GM10266 (cell line): ENCODE measurements around the gene CREB5.
"Not testable (repeated sequence)": the region's sequence is repeated elsewhere in the genome, so short reads cannot be mapped to it uniquely, and the experiment has no call there.

ENCODE experiments used
- DNase-seq: peaks from one replicate; pipeline ENCODE4 v3.0.0; 2012; ENCODE audit errors: extremely low spot score
- TF ChIP-seq, protein P1 (sequence below): IDR thresholded peaks from 2 replicates; pipeline ENCODE4 v1.5.1; 2012; ENCODE audit warnings: mild to moderate bottlenecking, low read depth; ENCODE audit not compliant: control insufficient read depth, insufficient read depth; ENCODE audit errors: missing control alignments

The CREB5 gene

DNA sequence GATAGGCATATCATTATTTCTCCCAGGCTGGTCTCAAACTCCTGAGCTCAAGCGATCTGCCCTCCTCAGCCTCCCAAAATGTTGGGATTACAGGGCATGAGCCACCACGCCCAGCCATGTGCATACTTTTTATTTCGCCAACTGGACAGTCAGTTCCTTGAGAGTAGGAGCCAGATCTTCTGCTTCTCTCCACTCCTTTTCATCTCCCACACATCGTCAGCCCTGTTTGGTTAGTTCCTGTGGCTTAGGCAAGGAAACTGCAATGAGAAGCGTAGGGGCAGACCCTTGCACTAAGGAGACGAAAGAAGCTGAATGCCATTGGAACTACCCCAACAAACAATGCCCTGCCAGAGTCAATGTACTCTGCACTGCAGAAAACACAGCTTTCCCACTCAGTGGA is 367.6 kb downstream of the CREB5 start:
- no peak for DNase-seq
- TF ChIP-seq, protein P1, sequence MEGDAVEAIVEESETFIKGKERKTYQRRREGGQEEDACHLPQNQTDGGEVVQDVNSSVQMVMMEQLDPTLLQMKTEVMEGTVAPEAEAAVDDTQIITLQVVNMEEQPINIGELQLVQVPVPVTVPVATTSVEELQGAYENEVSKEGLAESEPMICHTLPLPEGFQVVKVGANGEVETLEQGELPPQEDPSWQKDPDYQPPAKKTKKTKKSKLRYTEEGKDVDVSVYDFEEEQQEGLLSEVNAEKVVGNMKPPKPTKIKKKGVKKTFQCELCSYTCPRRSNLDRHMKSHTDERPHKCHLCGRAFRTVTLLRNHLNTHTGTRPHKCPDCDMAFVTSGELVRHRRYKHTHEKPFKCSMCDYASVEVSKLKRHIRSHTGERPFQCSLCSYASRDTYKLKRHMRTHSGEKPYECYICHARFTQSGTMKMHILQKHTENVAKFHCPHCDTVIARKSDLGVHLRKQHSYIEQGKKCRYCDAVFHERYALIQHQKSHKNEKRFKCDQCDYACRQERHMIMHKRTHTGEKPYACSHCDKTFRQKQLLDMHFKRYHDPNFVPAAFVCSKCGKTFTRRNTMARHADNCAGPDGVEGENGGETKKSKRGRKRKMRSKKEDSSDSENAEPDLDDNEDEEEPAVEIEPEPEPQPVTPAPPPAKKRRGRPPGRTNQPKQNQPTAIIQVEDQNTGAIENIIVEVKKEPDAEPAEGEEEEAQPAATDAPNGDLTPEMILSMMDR, result no peak

DNA sequence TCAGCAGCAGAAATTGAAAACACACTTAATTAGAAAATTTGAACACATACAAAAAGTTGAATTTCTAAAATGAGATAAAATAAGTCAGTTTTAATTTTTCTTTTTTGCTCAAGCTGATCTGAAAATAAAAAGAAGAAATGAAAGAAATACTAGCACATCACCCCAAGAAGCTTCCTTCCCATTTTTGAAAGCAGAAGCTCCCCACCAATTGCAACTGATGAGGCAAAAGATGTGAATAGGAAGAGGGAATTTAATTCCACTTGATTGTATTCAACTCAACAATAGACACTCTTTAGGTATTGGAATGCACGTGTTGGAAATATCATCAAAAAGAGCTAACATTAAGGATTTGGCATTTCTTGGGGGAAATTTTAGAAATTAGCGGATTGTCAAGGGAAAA is 370.0 kb downstream of the CREB5 start:
- no peak for DNase-seq

DNA sequence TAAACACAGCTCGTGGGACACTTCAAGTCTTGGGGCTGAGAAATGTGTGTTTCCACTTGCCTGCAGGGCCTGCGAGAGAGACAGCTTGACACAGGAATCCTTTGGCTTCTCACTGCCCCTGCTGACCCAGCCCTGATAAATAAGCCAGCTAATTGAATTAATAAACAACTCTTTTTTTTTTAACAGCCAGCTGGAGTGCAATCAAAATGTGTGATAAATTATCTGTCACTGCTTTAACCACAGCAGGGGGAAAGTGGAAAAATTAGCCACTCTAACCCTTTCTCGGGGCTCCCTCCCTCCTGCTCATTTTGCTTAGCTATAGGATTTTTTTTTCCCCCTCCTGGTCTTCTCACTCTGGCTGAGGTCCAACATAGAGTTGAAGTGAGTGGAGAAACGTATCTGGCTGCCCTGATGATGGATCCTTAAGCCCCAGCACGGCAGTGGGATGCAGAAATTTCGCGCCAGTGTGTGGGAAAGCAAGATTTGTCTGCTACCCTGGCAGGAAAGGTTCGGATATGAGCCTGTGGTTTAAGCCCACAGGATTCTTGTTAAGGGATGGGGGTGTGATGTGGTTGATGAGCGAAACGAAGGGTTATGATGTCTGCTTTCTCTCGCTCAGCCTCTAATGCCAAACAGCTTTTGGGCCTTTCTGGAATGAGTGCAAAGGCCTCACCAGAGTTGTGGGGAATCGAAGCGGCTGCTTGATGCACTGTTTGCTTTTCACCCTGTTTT is 372.0 kb downstream of the CREB5 start:
- DNase-seq, result no peak
- TF ChIP-seq, protein P1, result no peak

More for the DNA sequence above, 370.0 kb downstream of the CREB5 start:
- TF ChIP-seq, protein P1, result no peak

DNA sequence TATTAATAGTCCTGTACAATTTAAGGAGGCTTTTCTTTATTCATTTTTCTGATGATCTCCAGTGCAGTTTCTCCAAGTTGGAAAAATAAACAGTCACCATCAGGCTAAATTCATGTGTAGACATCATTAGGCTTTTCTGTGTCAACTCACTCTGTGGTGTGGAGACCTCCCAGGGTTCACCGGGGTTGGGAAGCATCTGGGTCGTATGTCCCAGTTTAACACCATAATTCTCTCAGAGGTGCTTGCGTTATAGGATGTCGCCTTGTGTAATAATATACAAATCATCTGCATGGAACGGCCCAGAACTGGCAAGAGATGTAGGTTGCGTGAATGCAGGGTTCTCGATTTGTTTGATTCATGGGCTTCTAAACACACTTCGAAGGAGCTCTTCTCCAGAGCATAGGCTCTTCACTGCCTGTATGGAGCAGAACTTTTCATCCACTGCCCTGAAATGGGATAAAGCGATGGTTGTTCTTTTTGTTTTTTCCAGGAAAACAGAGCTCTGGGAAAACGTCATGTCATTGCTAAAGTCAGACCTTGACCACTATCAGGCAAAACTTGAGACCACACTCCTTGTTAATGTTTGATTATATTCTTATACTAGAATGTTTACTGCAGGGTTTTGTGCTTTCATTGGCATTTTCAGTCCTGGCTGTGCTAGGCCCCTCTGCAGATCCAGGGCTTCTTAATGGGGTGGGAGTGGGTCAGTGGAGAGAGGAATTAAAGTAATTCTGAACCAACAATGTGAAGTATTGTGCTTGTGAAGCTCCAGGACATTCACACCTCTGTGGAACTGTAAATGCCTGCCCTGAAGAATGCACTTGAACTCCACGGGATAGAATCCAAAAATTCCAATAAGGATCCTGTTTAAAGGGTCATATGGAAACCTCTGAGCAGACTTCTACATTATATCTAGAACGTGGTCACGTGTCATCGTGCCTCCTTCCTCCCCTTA is 373.0 kb downstream of the CREB5 start:
- no peak for DNase-seq
- TF ChIP-seq, protein P1, result no peak

DNA sequence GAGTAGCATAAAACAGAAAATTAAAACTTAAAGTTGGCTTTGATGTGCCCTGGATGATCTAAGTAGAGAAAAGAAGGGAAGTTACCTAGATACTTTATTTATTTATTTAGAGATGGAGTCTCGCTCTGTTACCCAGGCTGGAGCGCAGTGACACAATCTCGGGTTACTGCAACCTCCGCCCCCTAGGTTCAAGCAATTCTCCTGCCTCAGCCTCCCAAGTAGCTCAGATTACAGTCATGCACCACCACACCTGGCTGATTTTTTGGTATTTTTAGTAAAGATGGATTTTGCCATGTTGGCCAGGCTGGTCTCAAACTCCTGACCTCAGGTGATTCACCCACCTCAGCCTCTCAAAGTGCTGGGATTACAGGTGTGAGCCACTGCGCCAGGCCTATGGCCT is 373.8 kb downstream of the CREB5 start:
- DNase-seq, result not testable (repeated sequence)

DNA sequence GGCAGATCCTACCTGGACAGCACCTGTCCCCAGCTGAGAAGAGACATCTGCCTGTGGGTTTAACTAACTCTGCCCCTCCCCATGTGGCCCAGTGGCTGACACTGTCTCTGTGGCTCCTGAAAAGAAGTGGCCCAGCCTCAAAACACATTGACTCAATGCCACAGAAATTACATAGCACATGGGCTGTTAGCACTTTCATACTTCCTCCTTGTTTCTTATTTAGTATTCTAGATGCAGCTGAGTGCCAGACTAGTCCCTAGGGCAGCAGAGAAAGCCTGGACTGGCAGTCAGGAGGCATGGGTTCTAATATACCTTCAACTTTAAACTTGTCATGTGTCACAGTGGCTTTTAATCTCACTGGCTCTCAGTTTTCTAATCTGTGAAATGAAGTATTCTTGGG is 374.8 kb downstream of the CREB5 start:
- TF ChIP-seq, protein P1, result no peak
- no peak for DNase-seq

DNA sequence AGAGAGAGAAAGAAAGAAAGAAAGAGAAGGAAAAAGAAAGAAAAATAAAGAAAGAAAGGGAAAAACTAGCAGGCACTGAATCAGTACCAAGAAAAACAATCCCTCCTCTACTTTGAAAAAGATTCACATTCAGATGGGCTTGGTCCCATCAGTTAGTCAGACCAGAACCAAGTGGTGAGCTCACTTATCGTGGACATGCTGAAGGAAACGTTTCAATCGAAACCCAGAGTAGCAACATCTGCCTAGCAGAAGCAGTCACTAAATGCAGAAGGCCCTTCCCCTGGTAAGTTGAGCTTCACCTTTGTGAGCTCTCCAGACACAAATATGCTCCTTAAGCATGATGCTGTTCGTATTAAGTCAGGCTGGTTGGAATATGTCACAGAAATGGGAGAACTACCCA is 378.1 kb downstream of the CREB5 start:
- DNase-seq, result no peak
- TF ChIP-seq, protein P1, result no peak
